ENCODE measurements around the gene CDK17. TPM values are rescaled to one million over a fixed set of nuclear protein-coding genes. Genes with fewer than 3 reads are reported as not detected.
A peak's percentile ranks its signal among the peaks of the same experiment; 100 is the strongest.

Gene CDK17
- total and polyA plus RNA-seq, 2 experiments from 2014 or later: 21.7 to 34.7 TPM

DNA sequence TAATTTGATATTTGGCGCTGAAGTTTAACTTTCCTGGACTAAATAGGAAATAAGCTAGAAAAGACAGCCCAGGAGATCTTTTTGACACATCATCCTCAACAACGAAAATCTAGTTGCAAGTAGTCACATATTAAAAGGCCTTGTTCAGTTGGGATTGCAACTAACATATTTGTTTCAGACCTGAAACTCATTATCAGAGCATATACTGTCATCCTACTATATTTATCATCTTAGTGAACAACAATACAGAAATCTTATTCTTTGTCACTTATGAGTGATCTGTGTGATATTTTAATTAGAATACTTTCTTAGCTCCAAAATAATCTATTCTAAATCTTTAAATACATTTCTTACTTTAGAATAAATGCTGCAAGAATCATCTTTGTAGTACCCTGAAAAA lies 134.0 kb downstream of the CDK17 start:
- Histone ChIP-seq H3K4me1 (ENCODE audit: low read depth) (no peaks in the 10 kb centered on the region), H3K27ac (no peak overlapping the region), H3K4me3 (no peak overlapping the region), H3K27me3 (no peaks in the 10 kb centered on the region), H3K9me3 (ENCODE audit: low read depth) (no peaks in the 10 kb centered on the region), H3K36me3 (no peaks in the 10 kb centered on the region)
- TF ChIP-seq, protein P1, sequence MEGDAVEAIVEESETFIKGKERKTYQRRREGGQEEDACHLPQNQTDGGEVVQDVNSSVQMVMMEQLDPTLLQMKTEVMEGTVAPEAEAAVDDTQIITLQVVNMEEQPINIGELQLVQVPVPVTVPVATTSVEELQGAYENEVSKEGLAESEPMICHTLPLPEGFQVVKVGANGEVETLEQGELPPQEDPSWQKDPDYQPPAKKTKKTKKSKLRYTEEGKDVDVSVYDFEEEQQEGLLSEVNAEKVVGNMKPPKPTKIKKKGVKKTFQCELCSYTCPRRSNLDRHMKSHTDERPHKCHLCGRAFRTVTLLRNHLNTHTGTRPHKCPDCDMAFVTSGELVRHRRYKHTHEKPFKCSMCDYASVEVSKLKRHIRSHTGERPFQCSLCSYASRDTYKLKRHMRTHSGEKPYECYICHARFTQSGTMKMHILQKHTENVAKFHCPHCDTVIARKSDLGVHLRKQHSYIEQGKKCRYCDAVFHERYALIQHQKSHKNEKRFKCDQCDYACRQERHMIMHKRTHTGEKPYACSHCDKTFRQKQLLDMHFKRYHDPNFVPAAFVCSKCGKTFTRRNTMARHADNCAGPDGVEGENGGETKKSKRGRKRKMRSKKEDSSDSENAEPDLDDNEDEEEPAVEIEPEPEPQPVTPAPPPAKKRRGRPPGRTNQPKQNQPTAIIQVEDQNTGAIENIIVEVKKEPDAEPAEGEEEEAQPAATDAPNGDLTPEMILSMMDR (IDR thresholded peaks at IDR 0.05; ENCODE audit: low read depth, low read length): no peak
- DNase-seq (ENCODE audit: low read depth in 1 of 2, low spot score in 1 of 2): no peak

DNA sequence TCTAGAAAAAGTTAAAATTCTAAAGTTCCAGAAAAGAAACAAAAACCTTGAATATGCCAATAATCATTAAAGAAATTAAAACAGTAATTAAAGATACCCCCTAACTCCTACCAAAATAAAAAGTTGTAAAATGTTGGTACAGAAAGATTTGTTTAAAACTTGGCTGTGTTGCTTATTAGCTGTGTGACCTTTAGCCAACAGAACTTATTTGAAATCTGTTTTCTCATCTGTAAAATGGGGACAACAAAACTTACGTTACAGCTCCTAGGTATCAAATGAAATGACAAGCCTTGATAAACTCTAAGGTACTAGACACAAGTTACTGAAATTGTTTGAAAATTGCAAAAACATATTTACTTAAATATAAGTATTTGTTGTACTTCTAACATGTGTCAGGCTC lies 134.4 kb downstream of the CDK17 start:
- H3K4me3 ChIP-seq: no peak overlapping the region
- DNase-seq (ENCODE audit: low read depth in 1 of 2, low spot score in 1 of 2): no peak
- H3K9me3 ChIP-seq (ENCODE audit: low read depth): no peaks in the 10 kb centered on the region
- TF ChIP-seq, protein P1 (IDR thresholded peaks at IDR 0.05; ENCODE audit: low read depth, low read length): no peak
- H3K36me3 ChIP-seq: no peaks in the 10 kb centered on the region
- H3K4me1 ChIP-seq (ENCODE audit: low read depth): no peaks in the 10 kb centered on the region
- no peak overlapping the region for H3K27ac ChIP-seq
- no peaks in the 10 kb centered on the region for H3K27me3 ChIP-seq

DNA sequence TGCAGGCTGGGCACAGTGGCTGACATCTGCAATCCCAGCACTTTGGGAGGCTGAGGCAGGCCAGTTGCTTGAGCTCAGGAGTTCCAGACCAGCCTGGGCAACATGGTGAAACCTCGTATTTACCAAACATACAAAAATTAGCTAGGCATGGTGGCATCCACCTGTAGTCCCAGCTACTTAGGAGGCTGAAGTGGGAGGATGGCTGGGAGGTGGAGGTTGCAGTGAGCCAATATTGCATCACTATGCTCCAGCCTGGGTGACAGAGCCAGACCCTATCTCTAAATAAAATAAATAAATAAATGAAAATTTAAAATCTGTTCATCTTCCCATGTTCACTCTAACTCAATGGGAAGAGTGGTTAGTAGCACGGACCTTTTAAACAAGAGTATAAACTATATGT lies 134.8 kb downstream of the CDK17 start:
- no peaks in the 10 kb centered on the region for H3K36me3 ChIP-seq

DNA sequence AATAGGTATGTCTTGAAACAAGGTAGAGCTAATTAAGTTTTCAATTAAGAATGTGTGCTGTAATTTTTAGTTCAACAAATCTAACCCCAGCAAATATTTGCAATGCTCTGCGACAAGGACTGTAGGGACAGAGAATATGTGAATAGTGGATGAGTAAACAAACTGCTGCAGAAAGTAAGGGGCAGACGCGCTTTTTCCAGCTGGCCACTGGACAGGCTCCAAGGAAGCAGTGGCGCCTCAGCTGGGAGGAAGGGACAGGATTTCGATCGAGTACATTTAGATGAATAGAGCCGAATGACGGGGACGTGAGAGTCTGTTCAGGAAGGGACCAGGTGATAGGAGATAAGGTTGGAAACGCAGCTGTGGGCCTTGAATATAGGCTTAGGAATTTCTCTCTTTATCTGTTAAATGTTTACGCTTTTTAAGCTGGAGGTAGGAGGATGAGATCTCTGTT lies 136.8 kb downstream of the CDK17 start:
- Histone ChIP-seq H3K27me3 (no peaks in the 10 kb centered on the region), H3K36me3 (no peaks in the 10 kb centered on the region), H3K27ac (peak overlapping the region; percentile 12), H3K4me3 (no peak overlapping the region), H3K9me3 (ENCODE audit: low read depth) (no peaks in the 10 kb centered on the region), H3K4me1 (ENCODE audit: low read depth) (no peaks in the 10 kb centered on the region)
- TF ChIP-seq, protein P1 (IDR thresholded peaks at IDR 0.05; ENCODE audit: low read depth, low read length): no peak
- DNase-seq (ENCODE audit: low read depth in 1 of 2, low spot score in 1 of 2): peak in 1 of 2 donors; percentile 55

More for the DNA sequence above, 134.8 kb downstream of the CDK17 start:
- Histone ChIP-seq H3K4me1 (ENCODE audit: low read depth) (no peaks in the 10 kb centered on the region), H3K9me3 (ENCODE audit: low read depth) (no peaks in the 10 kb centered on the region), H3K27me3 (no peaks in the 10 kb centered on the region), H3K4me3 (no peak overlapping the region), H3K27ac (no peak overlapping the region)
- TF ChIP-seq, protein P1 (IDR thresholded peaks at IDR 0.05; ENCODE audit: low read depth, low read length): no peak
- DNase-seq (ENCODE audit: low read depth in 1 of 2, low spot score in 1 of 2): no peak

DNA sequence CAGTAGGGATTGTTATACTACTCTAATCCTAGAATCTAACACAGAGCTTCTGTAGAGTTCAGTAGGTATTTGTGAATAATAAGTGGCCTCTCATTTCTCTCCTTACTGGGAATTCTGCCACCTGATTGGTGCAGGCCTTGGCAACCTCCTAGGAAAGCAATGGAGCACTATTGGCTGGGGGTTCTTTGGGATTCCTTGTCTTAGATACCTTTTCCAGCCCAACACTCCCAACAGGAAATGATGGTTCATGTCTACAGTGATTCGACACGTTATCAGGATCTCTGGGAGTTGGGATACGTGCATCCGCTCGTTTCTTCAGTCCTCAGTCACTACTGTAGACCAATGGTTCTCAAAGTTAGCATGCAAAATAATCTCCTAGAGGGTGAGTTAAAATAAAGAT lies 138.7 kb downstream of the CDK17 start:
- no peaks in the 10 kb centered on the region for H3K36me3 ChIP-seq
- DNase-seq (ENCODE audit: low read depth in 1 of 2, low spot score in 1 of 2): peak in 1 of 2 donors; percentile 22
- peaks cover 3% of the 10 kb centered on the region for H3K4me1 ChIP-seq (ENCODE audit: low read depth)

More for the DNA sequence above, 138.7 kb downstream of the CDK17 start:
- TF ChIP-seq, protein P1 (IDR thresholded peaks at IDR 0.05; ENCODE audit: low read depth, low read length): no peak
- no peaks in the 10 kb centered on the region for H3K9me3 ChIP-seq (ENCODE audit: low read depth)
- H3K27me3 ChIP-seq: no peaks in the 10 kb centered on the region
- no peak overlapping the region for H3K27ac ChIP-seq
- H3K4me3 ChIP-seq: no peak overlapping the region
